GM18508 (cell line): ENCODE data around the gene TNFRSF21.
A peak's percentile ranks its signal among the peaks of the same experiment; 100 is the strongest.
"Not testable (repeated sequence)": the region's sequence is repeated elsewhere in the genome, so short reads cannot be mapped to it uniquely, and the experiment has no call there.

Experiments used
- ATAC-seq: cut with Tn5 transposase; IDR thresholded peaks from one replicate; pipeline ENCODE4 v1.9.1; 2021; ENCODE audit warnings: moderate number of reproducible peaks; ENCODE audit not compliant: insufficient read depth, unreplicated experiment

TNFRSF21 gene, protein sequence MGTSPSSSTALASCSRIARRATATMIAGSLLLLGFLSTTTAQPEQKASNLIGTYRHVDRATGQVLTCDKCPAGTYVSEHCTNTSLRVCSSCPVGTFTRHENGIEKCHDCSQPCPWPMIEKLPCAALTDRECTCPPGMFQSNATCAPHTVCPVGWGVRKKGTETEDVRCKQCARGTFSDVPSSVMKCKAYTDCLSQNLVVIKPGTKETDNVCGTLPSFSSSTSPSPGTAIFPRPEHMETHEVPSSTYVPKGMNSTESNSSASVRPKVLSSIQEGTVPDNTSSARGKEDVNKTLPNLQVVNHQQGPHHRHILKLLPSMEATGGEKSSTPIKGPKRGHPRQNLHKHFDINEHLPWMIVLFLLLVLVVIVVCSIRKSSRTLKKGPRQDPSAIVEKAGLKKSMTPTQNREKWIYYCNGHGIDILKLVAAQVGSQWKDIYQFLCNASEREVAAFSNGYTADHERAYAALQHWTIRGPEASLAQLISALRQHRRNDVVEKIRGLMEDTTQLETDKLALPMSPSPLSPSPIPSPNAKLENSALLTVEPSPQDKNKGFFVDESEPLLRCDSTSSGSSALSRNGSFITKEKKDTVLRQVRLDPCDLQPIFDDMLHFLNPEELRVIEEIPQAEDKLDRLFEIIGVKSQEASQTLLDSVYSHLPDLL

DNA sequence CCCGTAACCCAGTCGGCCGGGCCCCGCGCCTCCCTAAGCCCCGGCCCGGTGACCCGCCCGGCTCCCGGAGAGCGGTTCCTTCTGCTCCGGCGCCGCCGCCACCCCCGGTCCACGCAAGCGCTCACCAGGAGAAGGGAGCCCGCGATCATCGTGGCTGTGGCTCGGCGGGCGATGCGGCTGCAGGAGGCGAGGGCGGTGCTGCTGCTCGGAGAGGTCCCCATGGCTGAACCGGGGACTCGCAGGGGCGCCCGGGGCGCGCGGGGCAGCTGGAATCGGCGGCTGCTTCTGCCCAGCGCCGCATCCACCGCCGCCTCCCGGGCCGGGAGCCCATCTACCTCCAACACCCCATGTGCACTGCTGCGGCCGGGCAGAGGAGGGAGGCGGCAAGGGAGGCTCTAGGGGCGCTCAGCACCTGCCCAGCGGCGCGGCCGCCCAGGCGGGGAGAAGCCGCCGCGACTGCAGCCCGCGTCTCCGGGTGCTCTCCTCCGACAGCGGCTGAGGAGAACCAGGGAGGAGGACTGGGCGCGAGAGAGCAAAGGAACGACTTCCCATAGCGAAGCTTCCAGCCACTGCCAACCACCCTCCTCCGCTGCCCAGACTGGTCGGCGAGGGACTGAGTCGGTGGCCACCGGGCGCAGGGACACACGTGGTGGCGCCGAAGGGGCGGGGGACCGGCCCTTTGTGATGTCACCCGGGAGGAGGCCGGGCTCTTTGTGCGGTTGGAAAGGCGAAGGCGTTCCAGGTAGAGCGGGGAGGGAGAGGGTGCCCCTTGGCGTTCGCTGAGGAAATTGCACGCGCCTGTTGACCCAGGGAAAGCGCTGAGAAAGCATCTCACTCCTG is at the start of gene TNFRSF21:
Gene TNFRSF21 (minus strand): TSS at position 615 of the 840 bp plus-strand sequence. CDS start 394 bp downstream, at position 221.
- peak; percentile 96 for ATAC-seq

DNA sequence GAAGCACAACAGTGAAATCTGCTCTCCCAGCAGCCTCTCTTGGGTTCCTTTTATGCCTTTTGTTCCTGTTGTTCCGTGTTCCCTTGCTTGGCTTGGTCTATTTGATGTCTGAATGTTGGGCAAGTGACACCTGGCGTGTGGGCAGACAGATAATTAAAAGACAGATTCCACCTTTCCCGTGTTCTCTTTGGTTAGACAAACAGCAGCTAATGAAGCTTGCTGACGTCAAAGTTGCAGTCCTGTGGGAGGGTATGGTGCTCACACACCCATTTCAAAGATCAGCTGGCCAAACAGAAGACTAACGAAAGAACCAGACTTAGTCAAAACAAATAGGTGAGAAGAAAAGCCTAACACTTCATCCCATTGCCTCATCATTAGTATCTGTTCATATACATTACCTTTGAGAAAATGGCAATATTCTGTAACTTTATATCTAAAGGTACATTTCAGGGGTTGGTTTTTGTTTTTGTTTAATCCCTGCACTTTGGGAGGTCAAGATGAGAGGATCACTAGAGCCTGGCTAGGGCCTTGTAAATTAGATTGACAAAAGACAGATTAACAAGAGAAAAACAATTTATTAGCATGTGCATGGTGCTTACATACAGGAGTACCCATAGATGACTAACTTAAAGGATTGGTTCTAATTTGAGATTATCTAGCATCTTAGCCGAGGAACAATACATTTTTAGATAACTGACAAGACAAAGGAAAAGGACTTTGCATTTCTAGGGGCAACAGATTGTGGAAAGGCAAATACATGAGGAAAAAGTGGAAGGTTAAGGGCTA is 48.9 kb upstream of the TNFRSF21 start:
- no peak for ATAC-seq

DNA sequence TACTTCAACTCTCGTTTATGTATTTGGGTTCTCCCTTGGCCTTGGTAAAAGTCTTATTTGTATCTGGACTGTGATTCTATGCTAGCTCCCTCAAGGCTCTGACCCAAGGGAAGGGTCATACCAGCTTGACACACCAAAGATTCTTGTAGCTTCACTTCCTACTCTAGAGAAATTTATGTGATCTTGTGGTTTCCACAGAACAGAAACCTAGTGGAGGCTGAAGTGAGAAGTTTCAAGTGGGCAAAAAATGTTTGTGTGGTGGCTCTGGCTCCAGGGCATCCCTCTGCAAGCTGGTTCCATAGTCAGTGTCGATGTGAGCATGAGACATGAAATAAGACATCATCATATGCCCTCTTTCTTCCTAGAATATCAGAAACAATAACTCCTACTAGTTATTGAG is 48.1 kb upstream of the TNFRSF21 start:
- ATAC-seq, result peak; percentile 73

DNA sequence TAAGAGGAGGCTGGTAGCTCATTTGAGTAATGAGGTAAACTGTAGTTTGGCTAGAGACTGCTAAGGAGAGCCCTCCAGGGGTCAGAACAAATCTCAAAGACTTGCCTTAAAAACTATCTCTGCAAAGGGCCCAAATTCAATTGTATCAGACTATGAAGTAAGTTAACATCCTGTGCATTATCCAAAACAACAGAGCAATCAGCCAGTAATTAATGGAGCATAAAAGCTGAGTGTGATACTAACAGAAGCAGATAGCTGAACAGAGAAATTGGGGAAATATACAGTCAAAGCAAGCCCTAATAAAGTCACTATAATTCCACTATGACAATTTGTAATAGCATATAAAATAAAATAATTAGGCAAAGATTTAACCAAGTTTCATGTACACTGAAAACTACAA is 45.8 kb upstream of the TNFRSF21 start:
- no peak for ATAC-seq

DNA sequence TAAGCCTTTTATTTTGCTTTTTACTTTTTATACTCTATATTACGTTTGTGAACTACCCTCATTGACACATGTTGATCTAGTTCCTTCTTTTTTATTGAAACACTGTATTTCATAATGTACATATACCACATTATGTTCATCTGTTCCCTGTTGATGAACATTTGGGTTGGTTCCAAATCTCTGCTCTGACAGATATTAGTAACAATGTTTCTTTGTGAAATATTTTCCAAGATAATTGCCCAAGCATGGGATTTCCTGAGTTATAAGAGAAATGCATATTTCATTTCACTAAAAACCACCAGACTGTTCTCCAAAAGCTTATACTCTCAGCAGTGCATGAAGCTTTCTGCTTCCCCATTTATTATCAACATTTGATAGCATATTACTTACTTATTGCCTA is 44.2 kb upstream of the TNFRSF21 start:
- no peak for ATAC-seq

DNA sequence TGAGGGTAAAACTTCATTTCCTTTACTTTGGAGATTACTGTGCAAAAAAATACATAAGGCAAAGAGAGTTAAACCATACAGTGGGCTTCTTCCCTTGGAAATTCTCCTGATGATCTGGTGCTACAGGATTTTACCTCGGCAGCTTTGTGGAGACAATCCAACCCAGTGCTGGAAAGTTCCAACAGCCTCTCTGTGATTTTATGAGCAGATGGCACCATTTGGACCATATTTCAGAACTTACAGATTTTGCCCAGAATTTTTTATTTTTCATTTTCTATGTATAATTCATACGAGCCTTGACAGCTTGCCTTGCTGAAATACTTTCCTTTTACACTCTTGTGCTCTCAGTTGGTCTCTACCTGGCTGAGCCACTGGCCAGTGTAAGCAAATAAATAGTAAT is 43.3 kb upstream of the TNFRSF21 start:
- no peak for ATAC-seq

DNA sequence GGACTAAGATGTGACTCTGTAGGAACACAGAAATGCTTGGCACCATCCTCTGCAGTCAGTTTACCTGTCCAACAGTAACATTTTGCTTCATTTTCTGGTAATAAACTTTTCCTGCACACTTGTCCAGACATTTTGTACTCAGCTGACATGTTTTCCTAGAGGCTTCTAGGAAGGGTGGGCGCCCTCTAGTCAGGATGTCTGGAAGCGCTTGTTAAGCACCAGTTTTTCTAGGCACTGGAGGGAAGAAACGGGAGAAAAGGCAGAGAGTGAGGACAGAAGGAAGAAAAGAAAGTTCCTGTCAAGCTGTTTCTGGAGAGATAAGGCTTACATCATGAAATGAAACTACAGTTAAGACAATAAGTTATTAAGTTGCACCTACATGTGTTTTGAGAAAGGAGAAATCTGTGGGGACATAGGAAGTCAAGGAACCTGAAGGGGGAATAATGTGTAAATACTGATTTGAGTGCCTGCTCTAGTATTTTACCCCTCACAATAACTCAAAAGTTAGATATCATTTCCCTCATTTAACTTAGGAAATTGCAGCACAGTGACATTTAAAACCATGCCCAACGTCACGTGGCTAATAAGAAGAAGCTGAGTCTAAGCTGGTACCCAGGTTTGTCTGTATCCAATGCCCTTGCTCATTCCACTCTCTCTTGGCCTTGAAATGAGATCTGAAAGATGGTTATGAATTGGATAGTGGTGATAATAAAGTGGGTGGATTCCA is 42.7 kb upstream of the TNFRSF21 start:
- no peak for ATAC-seq

DNA sequence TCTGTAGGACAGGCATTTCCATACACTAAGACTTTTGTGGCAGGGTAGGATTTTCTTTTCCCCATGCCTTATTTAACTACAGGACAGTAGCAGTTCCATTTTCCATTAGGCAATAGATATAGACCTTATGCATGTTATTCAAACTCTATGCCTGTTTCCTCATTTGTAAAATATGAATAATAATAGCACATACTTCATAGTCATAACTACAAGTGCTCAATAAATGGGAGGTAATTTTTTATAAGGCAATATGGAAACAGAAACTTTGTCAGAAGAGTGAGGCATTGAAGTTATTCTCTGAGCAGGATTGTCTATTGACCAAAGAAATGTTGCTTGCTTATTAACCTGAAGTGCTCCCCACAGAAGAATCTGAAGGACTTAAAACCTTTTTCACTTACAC is 41.9 kb upstream of the TNFRSF21 start:
- ATAC-seq, result no peak

DNA sequence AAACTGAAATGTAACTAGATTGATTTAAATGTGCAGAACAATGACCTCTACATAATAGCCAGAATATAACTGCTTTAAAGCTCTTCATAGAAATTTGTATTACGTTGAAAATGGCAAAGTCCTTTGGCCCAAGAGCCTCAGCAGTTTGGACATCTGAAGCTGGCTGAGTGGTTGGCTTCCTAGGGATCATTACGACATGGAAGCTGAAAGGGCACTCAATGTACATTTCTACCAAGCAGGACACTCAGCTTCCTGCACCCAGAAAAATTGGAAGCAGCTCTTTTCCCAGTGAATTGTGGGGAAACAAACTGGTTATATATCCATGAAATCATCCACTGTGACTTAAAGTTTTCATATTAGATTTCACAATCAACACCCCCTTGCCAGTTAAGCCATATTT is 40.2 kb upstream of the TNFRSF21 start:
- ATAC-seq, result no peak

DNA sequence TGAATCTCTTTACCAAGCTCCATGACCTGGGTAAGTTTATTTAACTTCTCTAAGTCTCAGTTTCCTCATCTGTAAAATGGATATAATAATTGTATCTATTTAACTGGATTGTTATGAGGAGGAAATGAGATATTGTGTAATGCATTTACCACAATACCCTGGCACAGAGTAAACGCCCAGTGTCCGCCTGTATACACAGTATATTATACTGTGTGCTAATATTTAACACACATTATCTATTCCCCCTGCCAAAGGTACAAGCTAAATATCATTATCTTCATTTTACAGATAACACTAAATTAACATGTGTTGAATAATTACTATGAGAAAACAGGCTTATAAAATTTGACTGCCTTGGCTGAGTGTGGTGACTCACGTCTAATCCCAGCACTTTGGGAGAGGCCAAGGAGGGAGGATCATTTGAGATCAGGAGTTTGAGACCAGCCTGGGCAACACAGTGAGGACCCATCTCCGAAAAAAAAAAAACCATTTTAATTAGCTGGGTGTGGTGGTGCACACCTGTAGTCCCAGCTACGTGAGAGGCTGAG is 38.7 kb upstream of the TNFRSF21 start:
- no peak for ATAC-seq

DNA sequence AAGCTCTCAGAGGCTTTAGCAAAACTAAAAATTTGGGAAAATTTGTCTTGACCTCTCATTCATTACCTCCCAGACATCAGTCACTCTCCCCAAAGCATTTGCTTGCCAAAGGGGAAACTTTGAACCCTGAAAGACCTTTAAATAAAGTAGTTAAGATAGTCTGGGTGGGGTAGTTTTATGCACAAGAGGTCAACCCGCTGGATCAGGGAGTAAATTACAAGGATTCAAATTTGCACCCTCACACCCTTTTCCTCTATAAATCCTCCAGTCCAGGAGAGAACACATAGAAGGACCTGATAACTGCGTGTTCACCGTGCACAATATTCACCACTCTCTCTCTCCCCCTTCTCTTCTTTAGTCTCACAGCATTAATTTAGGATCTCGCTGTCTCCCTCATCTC is 36.1 kb upstream of the TNFRSF21 start:
- no peak for ATAC-seq

DNA sequence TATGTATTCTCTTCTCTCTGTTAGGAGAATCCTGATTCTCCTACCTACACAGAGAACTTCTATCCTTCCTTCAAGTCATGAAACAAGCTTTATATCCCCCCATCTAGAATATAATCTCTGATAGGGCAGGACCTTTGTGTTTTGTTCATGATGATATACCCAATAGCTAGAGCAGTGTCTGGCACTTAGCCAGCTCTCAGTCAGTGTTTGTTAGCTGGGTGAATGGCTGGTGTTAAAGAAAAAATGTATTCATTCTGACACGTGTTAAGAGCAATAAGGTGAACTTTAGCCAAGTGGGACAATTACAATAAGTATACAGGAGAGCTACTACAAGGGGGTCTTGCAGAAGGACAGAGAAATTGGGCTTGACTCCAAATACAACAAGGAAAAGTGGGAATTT is 34.3 kb upstream of the TNFRSF21 start:
- ATAC-seq, result no peak

DNA sequence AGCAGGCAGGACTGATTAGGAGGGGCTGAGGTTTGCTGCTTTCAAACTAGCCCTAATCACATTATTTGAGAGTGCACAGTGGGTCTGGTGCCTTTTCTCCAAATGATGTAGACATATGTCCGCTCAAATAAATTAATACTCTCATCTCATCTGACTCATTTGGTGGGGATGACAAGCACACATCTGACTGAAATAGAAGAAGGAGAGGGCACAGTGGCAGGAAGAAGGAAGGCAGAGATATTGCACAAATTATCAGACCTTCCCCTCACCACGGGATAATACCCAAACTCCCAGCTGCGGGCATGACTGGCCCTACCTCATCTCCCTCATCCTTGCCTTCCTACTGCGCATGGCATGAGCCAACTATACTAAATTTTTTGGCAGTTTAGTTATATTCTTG is 33.9 kb upstream of the TNFRSF21 start:
- ATAC-seq, result no peak

DNA sequence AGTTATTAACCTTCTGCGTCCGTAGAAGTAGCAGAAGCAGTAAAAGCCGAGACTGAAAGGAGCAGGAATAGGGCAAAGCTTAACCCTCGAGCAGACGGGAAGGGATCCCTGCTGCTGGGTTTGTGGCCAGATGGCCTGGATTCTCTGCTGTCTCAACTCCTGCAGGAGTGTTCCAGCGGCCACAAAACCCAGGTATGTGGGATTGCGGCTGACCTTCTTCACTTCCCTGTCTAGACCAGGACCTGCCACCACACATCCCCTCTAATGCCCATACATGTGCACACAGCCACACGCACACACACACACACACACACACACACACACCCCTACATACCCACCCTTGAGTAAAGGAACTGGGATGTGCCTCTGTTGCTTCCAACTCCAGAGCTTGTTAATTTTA is 33.1 kb upstream of the TNFRSF21 start:
- no peak for ATAC-seq

DNA sequence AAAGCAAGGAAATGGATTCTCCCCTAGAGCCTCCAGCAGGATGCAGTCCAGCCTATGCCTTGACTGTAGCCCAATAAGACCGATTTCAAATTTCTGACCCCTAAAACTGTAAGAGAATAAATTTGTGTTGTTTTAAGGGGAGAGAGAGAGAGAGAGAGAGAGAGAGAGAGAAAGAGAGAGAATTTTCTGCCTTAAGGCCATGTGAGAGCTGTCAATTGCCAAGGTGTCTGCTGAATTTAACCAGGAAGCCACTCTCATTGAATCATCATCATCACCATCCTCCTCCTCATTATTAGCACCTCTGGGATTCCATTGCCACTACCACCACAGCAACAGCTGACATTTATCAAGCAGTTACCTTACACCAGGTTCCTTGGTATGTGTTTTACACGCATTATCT is 27.8 kb upstream of the TNFRSF21 start:
- ATAC-seq, result no peak

DNA sequence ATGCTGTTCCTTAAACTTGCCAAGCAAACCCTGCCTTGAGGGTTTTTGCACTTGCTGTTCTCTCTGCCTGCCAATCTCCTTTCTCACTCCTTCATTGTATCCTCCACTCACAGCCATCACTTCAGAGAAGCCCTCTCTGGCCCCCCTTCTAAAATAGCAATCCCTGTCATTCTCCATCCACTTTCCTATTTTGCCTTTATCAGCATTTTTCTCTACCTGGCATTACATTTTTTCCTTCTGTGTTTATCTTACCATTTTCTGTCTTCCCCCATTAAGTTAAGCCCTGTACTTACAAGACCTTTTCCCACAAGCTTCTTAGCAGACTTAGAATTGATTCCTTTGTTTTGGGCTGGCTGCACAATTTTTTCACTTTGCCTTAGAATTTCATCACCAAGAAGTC is 26.6 kb upstream of the TNFRSF21 start:
- ATAC-seq, result no peak

DNA sequence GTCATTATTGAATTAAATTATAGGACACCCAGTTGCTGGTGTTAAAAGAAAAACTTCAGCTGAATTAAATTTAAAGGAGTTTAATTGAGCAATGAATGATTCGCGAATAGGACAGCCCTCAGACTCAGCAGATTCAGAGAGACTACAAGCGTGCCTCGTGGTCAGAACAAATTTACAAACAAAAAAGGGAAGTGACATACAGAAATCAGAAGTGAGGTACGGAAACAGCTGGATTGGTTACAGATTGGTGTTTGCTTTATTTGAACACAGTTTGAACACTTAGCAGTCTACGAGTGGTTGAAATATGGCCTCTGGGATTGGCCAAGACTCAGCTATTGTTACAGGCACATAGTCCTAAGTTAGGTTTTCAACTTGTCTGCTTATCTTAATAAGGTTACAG is 25.8 kb upstream of the TNFRSF21 start:
- peak; percentile 89 for ATAC-seq

DNA sequence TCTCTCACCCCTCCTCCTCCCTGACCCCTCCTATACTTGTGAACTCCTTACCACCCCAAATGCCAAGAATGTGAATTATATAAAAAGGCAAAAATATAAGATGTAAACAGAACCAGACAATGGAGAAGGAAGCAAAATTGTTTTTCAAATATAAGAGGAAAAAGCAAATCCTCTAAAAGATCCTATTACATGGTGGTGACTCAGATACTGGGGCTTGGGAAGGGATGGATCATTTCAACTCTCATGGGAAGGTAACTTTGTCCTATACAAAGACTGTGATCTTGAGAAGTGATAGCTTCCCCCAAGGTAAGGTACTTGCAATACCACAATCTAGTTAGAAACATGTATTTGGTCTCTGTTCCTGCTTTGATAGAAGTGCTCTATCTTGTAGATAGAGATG is 24.6 kb upstream of the TNFRSF21 start:
- no peak for ATAC-seq

DNA sequence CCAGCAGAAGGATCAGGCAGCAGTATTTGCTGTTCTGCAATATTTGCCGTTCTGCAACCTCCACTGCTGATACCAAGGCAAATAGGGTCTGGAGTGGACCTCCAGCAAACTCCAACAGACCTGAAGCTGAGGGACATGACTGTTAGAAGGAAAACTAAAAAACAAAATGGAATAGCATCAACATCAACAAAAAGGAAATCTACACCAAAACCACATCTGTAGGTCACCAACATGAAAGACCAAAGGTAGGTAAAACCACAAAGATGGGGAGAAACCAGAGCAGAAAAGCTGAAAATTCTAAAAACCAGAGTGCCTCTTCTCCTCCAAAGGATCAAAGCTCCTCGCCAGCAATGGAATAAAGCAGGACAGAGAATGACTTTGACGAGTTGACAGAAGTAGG is 18.9 kb upstream of the TNFRSF21 start:
- ATAC-seq, result not testable (repeated sequence)
